Ovary (tissue), 9 donors: Measurements from ENCODE around the gene SLC22A14. TPM values are rescaled to one million over a fixed set of nuclear protein-coding genes. Genes with fewer than 3 reads are reported as not detected.

Source experiments
- DNase-seq, 5 donors: peaks; one replicate each; pipeline ENCODE4 v3.0.0-alpha.2; 2019 to 2020
- H3K27ac ChIP-seq, 2 donors: fragments of 200-600 bp; one replicate each; pipeline versions ENCODE4 v1.5.1 to v1.8.0; 2019 to 2022
- H3K27me3 ChIP-seq: fragments of 200-600 bp; one replicate; pipeline ENCODE4 v1.8.0; 2022
- H3K36me3 ChIP-seq: fragments of 200-600 bp; sonication (generic); one replicate; pipeline ENCODE4 v1.5.1; 2019
- H3K4me1 ChIP-seq: one replicate; pipeline ENCODE4 v1.8.1; 2013; ENCODE audit warnings: mild to moderate bottlenecking, moderate library complexity; ENCODE audit not compliant: insufficient read depth
- H3K4me3 ChIP-seq: fragments of 200-600 bp; sonication (generic); one replicate; pipeline ENCODE4 v1.5.1; 2017
- H3K9me3 ChIP-seq, 2 donors: fragments of 200-600 bp in 1 of 2; sonication (generic) in 1 of 2; one replicate each; pipeline versions ENCODE4 v1.5.1 to v1.8.1; 2013 to 2019; ENCODE audit warnings: mild to moderate bottlenecking in 1 of 2, moderate library complexity in 1 of 2
- CTCF ChIP-seq, 3 donors: fragments of 450-650 bp in 2 of 3; fragments of 200-600 bp in 1 of 3; IDR thresholded peaks; one replicate each; pipeline versions ENCODE4 v1.5.1 to v1.8.0; 2016 to 2022; ENCODE audit warnings: antibody characterized with exemption in 3 of 3, mild to moderate bottlenecking in 1 of 3
- EP300 ChIP-seq: sonication (generic); formaldehyde crosslinking; IDR thresholded peaks from one replicate; pipeline ENCODE4 v1.6.1; 2017; ENCODE audit warnings: antibody characterized with exemption
- POLR2A ChIP-seq: fragments of 450-650 bp; IDR thresholded peaks from one replicate; pipeline ENCODE4 v1.6.1; 2017; ENCODE audit warnings: antibody characterized with exemption, mild to moderate bottlenecking, moderate library complexity
- WGBS, 3 donors: extraction: QIAGEN DNeasy Blood & Tissue Kit in 1 of 3; methylation state at CpG; one replicate each; pipeline versions ENCODE4 v1.1.5 to v1.1.7; 2013 to 2017; 5-methylcytosine and 5-hydroxymethylcytosine counted together
- intact Hi-C, 4 donors: fragments of 100-400 bp; cut with DNase I; formaldehyde crosslinking; loops; one replicate each; pipeline versions ENCODE4 v1.11.0 to v1.15.1; 2022 to 2023
- polyA plus RNA-seq, 2 donors: library from polyadenylated mRNA; stranded (reverse); fragments of 200-250 nt in 1 of 2; fragments of 350-450 nt in 1 of 2; fragmentation: Illumina TruSeq in 1 of 2; extraction: RNeasy Lipid Tissue Mini Kit (QIAGEN cat#74804) in 1 of 2; gene quantifications; one replicate each; pipeline ENCODE4 v1.2.3, GENCODE V29; 2013 to 2014
- total RNA-seq, 7 donors: library from RNA; depleted of rRNA in 2 of 7; stranded (reverse); fragments of >200 nt in 2 of 7; fragmentation: NEBNext Ultra II Directional in 3 of 7; extraction: Animal tissue kit (Norgen Biotek cat#: 25700) in 3 of 7; gene quantifications; one replicate each; pipeline versions ENCODE4 v1.1.0 to v1.2.4, GENCODE V29; 2016 to 2023
- donor health status: DM: no; HTN: no; CAD: no; lungs with moderate emphysema.
- donor health status: DM: no; HTN: no; CAD: no.
- donor health status: Bipolar disorder and iron deficiency.
- donor health status: DM: yes; HTN: yes; CAD: no.
- donor health status: DM: no; HTN: no; CAD: no.
- donor health status: DM: yes; HTN: yes; CAD: no.

Gene SLC22A14
- total and polyA plus RNA-seq, 9 donors = 0.12 to 0.55 TPM; not detected in 7

GRCh38 chr3:38343797-38344594 lies 61.9 kb downstream of the SLC22A14 start:
- 78 to 82% (median 82%) methylated on average over 3 of the region's 3 CpGs for WGBS, 3 donors
- H3K9me3 ChIP-seq = no peaks in the 10 kb centered on the region
- no peaks in the 10 kb centered on the region for H3K36me3 ChIP-seq
- intact Hi-C loops = loop anchor here in 1 of 4 donors (10.0 kb wide), 1 partner anchor 229 kb away; no protein-coding TSS in a partner anchor
- TF ChIP-seq EP300 (no peak), POLR2A (no peak), CTCF (IDR thresholded peaks at IDR 0.05) (no peak)
- no peak overlapping the region for H3K4me3 ChIP-seq
- DNase-seq = no peak
- peaks cover 6% of the 10 kb centered on the region for H3K4me1 ChIP-seq
- H3K27me3 ChIP-seq = no peaks in the 10 kb centered on the region
- no peak overlapping the region for H3K27ac ChIP-seq

- Histone ChIP-seq H3K27me3 (no peaks in the 10 kb centered on the region), H3K9me3 (no peaks in the 10 kb centered on the region), H3K4me3 (peak overlapping the region; percentile 58), H3K4me1 (peaks cover 6% of the 10 kb centered on the region), H3K27ac (no peak overlapping the region), H3K36me3 (no peaks in the 10 kb centered on the region)
- intact Hi-C loops = loop anchor here (5.0 to 10.0 kb wide), 4 partner anchors 131 to 231 kb away; partner anchors contain the start of genes ACAA1 (in 1 of the 4) and MYD88 (in 1 of the 4)
- TF ChIP-seq EP300 (no peak), POLR2A (no peak), CTCF (IDR thresholded peaks at IDR 0.05) (no peak)
- no peak for DNase-seq
- WGBS, 3 donors = 40 to 52% (median 41%) methylated on average over 8 to 10 of the region's 10 CpGs
Measured at GRCh38 chr3:38345879-38346586, 63.9 kb downstream of the SLC22A14 start.

- Histone ChIP-seq H3K4me1 (peaks cover 6% of the 10 kb centered on the region), H3K9me3 (no peaks in the 10 kb centered on the region), H3K36me3 (no peaks in the 10 kb centered on the region), H3K27me3 (no peaks in the 10 kb centered on the region), H3K27ac (no peak within 1 kb of the TSS), H3K4me3 (peak within 1 kb of the TSS; percentile 58)
- WGBS, 3 donors = 0 to 2% (median 1%) methylated on average over 55 to 85 of the region's 85 CpGs
- intact Hi-C loops = loop anchor here (5.0 to 10.0 kb wide), 4 partner anchors 131 to 232 kb away; partner anchors contain the start of genes ACAA1 (in 1 of the 4) and MYD88 (in 1 of the 4)
- peak; percentile 76 to 89 (median 82) for DNase-seq
- TF ChIP-seq CTCF (IDR thresholded peaks at IDR 0.05) = peak; percentile 76 to 92 (median 85)
- no peak for TF ChIP-seq POLR2A
Measured at GRCh38 chr3:38346587-38347410, 64.7 kb downstream of the SLC22A14 start, which contains the start of gene XYLB. Gene XYLB (plus strand): TSS chr3:38346785. CDS start chr3:38346869, 84 bp downstream.
